Kidney epithelial cell (primary cell): ENCODE results near the gene PRPF18. TPM values are rescaled to one million over a fixed set of nuclear protein-coding genes. Genes with fewer than 3 reads are reported as not detected.
A peak's percentile ranks its signal among the peaks of the same experiment; 100 is the strongest.

Experiments used
- DNase-seq: peaks from one replicate; pipeline ENCODE4 v3.0.0-alpha.2; 2010; ENCODE audit warnings: low read depth
- H3K27me3 ChIP-seq: 2 replicates; pipeline ENCODE4 v1.6.0; 2011; ENCODE audit warnings: low read length; ENCODE audit not compliant: control insufficient read depth, insufficient read depth
- H3K36me3 ChIP-seq: 2 replicates; pipeline ENCODE4 v1.5.1; 2011; ENCODE audit warnings: low read length; ENCODE audit not compliant: control insufficient read depth, insufficient read depth
- H3K4me3 ChIP-seq: 2 replicates; pipeline ENCODE4 v1.5.1; 2011; ENCODE audit warnings: low read depth, mild to moderate bottlenecking, control low read depth, low read length
- total RNA-seq: library from RNA; depleted of rRNA; stranded (reverse); fragments of >200 nt; gene quantifications from 2 replicates; pipeline ENCODE4 v1.2.3, GENCODE V29; 2015
- TF ChIP-seq, protein P1 (sequence below): IDR thresholded peaks from 2 replicates; pipeline ENCODE4 v1.5.1; 2011; ENCODE audit warnings: mild to moderate bottlenecking, moderate library complexity, low read length, control low read depth, inconsistent platforms; ENCODE audit not compliant: insufficient read depth, poor library complexity, severe bottlenecking

The PRPF18 gene
- total RNA-seq, 1 donor from 2014 or later: 29.4 TPM

DNA sequence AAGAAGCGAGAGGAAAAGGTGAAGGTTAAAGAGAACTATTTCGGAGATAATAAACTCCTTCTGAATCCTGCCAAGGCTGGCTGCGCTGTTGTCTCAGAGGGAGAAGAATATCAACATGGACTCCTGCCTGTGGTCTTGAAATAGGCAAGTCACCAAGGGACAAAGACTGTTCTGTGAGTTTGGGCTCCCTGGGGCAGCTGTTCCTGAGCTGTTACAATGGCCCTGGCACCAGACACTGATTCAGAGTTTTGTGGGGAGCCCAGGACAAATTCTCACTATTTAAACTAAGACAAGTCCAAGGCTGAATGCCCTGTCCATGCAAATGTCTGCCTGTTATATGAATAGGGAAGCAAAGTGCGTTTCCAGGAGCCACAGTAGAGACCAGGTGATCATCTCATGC, 81.4 kb downstream of the PRPF18 start:
- peaks cover 7% of the 10 kb centered on the region for H3K36me3 ChIP-seq
- DNase-seq: no peak
- TF ChIP-seq, protein P1, sequence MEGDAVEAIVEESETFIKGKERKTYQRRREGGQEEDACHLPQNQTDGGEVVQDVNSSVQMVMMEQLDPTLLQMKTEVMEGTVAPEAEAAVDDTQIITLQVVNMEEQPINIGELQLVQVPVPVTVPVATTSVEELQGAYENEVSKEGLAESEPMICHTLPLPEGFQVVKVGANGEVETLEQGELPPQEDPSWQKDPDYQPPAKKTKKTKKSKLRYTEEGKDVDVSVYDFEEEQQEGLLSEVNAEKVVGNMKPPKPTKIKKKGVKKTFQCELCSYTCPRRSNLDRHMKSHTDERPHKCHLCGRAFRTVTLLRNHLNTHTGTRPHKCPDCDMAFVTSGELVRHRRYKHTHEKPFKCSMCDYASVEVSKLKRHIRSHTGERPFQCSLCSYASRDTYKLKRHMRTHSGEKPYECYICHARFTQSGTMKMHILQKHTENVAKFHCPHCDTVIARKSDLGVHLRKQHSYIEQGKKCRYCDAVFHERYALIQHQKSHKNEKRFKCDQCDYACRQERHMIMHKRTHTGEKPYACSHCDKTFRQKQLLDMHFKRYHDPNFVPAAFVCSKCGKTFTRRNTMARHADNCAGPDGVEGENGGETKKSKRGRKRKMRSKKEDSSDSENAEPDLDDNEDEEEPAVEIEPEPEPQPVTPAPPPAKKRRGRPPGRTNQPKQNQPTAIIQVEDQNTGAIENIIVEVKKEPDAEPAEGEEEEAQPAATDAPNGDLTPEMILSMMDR: no peak
- no peaks in the 10 kb centered on the region for H3K27me3 ChIP-seq
- H3K4me3 ChIP-seq: no peak overlapping the region

DNA sequence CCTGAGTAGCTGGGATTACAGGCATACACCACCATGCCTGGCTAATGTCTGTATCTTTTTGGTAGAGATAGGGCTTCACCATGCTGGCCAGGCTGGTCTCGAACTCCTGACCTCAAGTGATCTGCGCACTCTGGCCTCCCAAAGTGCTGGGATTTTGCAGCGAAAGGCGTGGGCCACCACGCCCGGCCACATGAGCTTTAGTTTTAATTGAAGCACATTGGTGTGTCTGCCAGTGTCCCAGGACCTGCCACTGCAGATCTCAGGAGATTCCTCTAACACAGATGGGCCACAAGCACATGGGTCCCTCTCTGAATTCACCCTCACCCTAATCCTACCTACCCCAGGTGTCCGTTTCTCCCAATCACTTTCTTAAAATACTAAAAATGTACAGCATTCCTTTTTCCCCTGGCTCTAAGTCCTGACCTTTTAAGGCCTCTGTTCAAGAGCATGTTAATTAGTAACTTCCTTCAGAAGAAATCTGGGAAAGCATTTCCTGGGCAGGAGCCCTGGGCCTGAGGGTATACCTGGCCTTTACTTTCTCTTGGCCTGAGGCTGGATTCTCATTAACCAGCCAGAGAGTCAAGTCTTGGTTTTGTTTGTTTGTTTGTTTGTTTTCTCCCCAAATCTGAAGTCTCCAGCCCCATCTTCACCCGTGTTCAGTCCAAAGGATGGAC, 82.6 kb downstream of the PRPF18 start:
- H3K4me3 ChIP-seq: no peak overlapping the region
- DNase-seq: peak; percentile 29
- H3K27me3 ChIP-seq: no peaks in the 10 kb centered on the region
- peaks cover 7% of the 10 kb centered on the region for H3K36me3 ChIP-seq
- TF ChIP-seq, protein P1: no peak

DNA sequence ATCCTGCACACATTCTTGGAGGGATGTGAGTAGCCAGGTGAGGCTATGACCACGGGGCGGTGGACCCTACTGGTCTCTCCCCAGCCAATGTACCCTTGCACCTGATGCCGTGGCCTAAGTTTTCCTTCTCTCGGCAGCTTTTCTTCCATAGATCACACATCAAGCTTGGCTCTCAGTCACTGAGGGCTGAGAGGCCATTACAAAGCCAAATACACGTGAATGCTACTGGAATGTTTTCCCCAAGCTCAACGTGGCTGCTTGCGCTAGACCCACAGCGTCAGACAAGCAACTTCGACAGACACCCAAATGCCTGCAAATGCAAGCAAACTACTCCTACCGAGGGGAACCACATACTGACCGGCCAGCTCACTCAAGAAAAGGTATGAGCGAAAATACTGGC, 83.1 kb downstream of the PRPF18 start:
- no peak for DNase-seq
- peaks cover 7% of the 10 kb centered on the region for H3K36me3 ChIP-seq
- TF ChIP-seq, protein P1: no peak

DNA sequence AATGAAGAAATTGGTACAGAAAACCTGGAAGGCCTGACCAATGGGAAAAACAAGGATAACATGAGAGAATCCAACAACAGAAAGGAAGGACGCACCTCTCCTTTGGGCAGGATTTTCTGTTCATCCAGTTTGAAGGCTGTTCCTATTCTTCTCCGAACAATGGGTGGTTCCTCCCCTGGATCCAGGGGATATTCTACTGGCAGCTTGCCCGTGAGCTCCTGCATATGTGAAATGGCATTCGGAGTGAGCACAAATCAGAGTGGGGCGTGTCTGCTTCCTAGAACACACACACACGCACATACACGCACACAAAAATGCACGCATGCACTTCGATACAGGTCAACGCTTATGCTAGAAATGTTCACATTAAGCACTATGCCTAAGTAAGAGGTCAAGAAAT, 83.5 kb downstream of the PRPF18 start:
- Histone ChIP-seq H3K27me3 (no peaks in the 10 kb centered on the region), H3K36me3 (peaks cover 7% of the 10 kb centered on the region), H3K4me3 (no peak overlapping the region)
- TF ChIP-seq, protein P1: no peak
- no peak for DNase-seq

More for the DNA sequence above, 83.1 kb downstream of the PRPF18 start:
- Histone ChIP-seq H3K4me3 (no peak overlapping the region), H3K27me3 (no peaks in the 10 kb centered on the region)

DNA sequence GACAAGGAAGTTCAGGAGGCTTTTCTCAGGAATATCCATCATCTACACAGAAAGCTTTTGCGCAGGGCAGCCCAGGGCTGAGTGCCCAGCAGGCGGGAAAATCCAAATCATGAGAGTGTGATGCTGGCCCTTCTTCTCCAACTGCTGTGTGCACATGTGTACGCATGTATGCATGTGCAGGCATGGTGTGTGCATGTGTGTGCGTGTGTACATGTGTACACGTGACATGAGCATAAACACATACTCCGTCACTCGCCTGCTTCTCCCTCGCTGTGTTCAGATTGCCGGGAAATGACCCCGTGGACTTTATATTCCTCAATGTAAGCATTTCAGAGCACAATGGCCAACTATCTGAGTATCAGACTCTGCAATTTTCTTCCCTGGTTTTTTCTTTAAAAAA, 85.1 kb downstream of the PRPF18 start:
- H3K36me3 ChIP-seq: peaks cover 3% of the 10 kb centered on the region
- no peak for DNase-seq
- no peaks in the 10 kb centered on the region for H3K27me3 ChIP-seq
- H3K4me3 ChIP-seq: no peak overlapping the region
- TF ChIP-seq, protein P1: no peak

DNA sequence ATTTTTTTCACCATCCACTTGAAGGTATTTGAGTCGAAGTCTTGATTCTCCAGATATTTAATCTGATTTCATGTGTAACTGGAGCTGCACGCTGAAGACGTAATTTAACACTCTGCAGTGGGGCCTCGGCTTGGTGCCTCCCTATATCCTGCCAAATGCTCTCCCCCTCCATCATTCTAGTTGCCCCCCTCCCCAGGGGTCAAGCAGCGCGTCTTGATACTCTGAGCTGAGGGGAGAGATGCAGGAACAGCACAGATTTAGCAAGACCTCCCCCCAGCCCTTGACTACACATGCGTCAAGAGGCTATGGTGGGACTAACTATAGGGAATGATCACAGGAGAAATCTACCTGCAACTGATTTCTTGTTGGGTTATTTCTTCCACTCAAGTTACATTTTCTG, 85.8 kb downstream of the PRPF18 start:
- no peaks in the 10 kb centered on the region for H3K27me3 ChIP-seq
- H3K4me3 ChIP-seq: no peak overlapping the region
- TF ChIP-seq, protein P1: no peak
- DNase-seq: no peak
- H3K36me3 ChIP-seq: peaks cover 3% of the 10 kb centered on the region
